ENCODE measurements around the gene RCAN3. TPM values are rescaled to one million over a fixed set of nuclear protein-coding genes. Genes with fewer than 3 reads are reported as not detected.

Gene RCAN3
- 13.4 and 20.2 TPM in 2 replicates for total RNA-seq

DNA sequence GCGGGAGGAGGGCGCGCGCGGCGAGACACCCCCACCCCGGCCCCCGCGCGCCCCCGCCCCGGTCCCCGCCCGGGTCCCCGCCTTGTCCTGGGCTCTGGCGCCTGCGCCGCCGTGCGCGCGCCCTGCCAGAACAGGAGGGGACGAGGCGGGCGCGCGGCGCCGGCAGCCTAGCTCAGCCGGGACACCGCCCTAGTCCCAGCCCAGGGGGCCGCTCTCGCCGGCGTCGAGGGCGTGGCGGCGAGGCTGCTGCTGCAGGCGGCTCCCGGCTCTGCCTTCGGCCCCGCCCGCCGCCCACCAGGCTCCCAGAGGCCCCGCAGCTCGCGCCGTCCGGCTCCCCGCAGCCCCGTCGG is at the start of gene RCAN3:
TSS of gene RCAN3 (plus strand) at position 128 of the 350 bp plus-strand sequence. CDS start 11,537 bp downstream, outside the sequence.

DNA sequence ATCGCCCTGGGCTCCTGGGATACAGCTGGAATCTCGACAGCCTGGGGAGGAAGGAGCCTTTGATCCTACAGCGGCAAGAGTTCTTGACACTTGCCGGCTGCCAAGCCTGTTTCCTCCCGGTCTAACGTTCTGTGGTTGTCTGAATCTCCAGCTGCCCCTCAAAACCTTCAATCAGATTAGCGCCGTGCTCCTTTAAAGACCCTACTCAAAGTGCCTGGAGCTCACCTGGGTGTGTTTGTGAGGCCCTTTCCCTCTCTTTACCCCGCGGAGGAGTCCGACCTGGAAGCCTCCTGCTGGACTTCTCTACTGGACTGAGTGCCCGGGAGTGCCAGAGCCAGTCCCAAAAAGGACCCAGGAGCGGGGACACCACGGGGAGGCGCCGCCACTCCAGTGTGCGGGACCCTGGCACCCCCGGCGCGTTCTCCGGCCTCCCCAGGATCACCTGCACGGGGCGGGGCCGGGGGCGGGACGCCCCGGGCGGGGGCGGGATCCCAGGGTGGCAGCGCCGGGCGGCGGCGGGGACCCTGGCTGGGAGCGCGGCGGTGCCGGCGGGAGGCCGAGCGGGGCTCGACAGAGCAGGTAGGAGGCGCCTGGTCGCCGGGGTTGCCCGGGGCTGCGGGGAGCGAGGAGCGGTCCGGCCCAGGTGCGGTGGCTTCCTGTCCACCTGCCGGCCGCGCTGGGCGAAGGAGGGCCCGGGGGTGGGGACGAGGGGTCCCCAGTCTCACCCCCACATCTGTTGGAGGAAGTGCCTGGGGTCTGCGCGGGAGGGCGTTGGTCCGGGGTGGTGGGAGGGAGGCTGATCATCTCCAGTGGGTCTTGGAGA is 53.2 kb downstream of the RCAN3 start, which contains the start of gene NCMAP:
TSS of gene NCMAP (plus strand) at position 497 of the 823 bp plus-strand sequence. CDS start 39,344 bp downstream, outside the sequence.

Other genes starting within 250 kb of the RCAN3 start
- gene GRHL3, start 183.5 kb upstream of the RCAN3 start, total RNA-seq: 46.5 and 61.6 TPM in 2 replicates
- 10.6 and 11.4 TPM in 2 replicates for gene STPG1, start 89.1 kb upstream of the RCAN3 start, total RNA-seq
- gene NIPAL3, start 87.0 kb upstream of the RCAN3 start, total RNA-seq: 49.6 and 64.5 TPM in 2 replicates
- 0.07 TPM in 1 of 2 replicates, not detected in the other for gene NCMAP, start 53.3 kb downstream of the RCAN3 start, total RNA-seq
- 48.9 and 60.9 TPM in 2 replicates for gene SRRM1, start 140.5 kb downstream of the RCAN3 start, total RNA-seq
- 70.7 and 72.3 TPM in 2 replicates for gene CLIC4, start 242.6 kb downstream of the RCAN3 start, total RNA-seq